Vagina (tissue), 2 donors: ENCODE data around the gene NUCB1.

Experiments
- POLR2A ChIP-seq, 2 donors: fragments of 450-650 bp; IDR thresholded peaks; one replicate each; pipeline ENCODE4 v1.6.1; 2017; ENCODE audit warnings: antibody characterized with exemption in 2 of 2, mild to moderate bottlenecking in 2 of 2, moderate library complexity in 2 of 2
- POLR2AphosphoS5 ChIP-seq, 2 donors: sonication (generic); formaldehyde crosslinking; IDR thresholded peaks; one replicate each; pipeline ENCODE4 v1.9.0; 2017; ENCODE audit warnings: antibody characterized with exemption in 2 of 2, mild to moderate bottlenecking in 2 of 2, low read depth in 1 of 2; ENCODE audit not compliant: insufficient read depth in 1 of 2
- TF ChIP-seq, protein P1 (sequence below), 3 experiments: fragments of 450-650 bp in 2 of 3; fragments of 200-600 bp in 1 of 3; sonication (generic) in 1 of 3; IDR thresholded peaks; one replicate each; pipeline ENCODE4 v1.5.1; 2017 to 2019; ENCODE audit warnings: antibody characterized with exemption in 3 of 3, mild to moderate bottlenecking in 2 of 3, moderate library complexity in 2 of 3

DNA sequence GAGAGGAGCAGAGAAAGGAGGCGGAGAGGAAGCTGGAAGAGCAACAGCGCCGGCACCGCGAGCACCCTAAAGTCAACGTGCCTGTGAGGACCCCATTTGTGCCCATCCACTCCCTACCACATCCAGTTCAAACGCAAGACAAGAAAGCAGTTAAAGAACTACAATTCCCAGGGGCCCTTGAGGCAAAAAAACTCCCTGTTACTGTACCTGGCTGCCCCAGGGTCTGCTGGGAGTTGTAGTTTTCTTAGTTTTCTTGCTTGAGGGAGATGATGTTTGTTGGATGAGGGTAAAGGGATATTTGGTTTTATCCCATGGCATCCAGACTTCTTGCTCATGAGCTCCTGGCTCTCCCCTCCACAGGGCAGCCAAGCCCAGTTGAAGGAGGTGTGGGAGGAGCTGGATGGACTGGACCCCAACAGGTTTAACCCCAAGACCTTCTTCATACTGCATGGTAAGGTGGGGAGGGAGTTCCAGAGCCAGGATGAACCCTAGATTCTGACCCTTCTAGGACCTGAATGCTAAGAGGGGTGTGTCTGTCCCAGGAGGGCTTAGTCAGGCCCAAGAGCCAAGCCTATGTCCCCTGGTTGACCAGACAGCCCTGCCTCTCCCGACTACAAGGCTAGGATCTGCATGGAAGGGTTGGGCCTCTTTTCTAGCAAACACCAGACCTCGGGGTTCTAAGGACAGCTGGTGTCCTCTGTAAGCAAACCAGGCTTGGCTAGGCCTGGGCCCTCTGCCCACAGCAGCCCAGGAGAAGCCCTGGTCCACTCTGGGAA, 13.2 kb downstream of the NUCB1 start:
- no peak for TF ChIP-seq POLR2A (IDR thresholded peaks at IDR 0.05)
- TF ChIP-seq, protein P1, sequence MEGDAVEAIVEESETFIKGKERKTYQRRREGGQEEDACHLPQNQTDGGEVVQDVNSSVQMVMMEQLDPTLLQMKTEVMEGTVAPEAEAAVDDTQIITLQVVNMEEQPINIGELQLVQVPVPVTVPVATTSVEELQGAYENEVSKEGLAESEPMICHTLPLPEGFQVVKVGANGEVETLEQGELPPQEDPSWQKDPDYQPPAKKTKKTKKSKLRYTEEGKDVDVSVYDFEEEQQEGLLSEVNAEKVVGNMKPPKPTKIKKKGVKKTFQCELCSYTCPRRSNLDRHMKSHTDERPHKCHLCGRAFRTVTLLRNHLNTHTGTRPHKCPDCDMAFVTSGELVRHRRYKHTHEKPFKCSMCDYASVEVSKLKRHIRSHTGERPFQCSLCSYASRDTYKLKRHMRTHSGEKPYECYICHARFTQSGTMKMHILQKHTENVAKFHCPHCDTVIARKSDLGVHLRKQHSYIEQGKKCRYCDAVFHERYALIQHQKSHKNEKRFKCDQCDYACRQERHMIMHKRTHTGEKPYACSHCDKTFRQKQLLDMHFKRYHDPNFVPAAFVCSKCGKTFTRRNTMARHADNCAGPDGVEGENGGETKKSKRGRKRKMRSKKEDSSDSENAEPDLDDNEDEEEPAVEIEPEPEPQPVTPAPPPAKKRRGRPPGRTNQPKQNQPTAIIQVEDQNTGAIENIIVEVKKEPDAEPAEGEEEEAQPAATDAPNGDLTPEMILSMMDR (IDR thresholded peaks at IDR 0.05), result no peak
- TF ChIP-seq POLR2AphosphoS5 (IDR thresholded peaks at IDR 0.05; ENCODE audit: insufficient read depth in 1 of 2, low read depth in 1 of 2), result no peak
